IMR-90 (cell line): Measurements from ENCODE around the gene PRKAG3. TPM values are rescaled to one million over a fixed set of nuclear protein-coding genes. Genes with fewer than 3 reads are reported as not detected.

Source experiments
- ATAC-seq: fragments of 200-7000 bp; cut with Tn5 transposase; 2 replicates; pipeline ENCODE4 v1.9.1; 2020; ENCODE audit warnings: low read depth, mild to moderate bottlenecking, moderate library complexity
- BruUV-seq: library from RNA; stranded (reverse); fragments of 400-500 nt; replicated peaks from 2 replicates; lab custom pipeline; 2021; lab: Mats Ljungman, UMichigan
- CTCF ChIA-PET: fragments of 300-600 bp; formaldehyde crosslinking; extraction: SDS; loops from one replicate; lab custom pipeline; 2021; ENCODE audit warnings: antibody characterized with exemption; lab: Yijun Ruan, JAX
- POLR2A ChIA-PET: fragments of 300-600 bp; sonication (Branson Sonifier 250); formaldehyde crosslinking; loops from one replicate; lab custom pipeline; 2022; ENCODE audit warnings: antibody characterized with exemption; ENCODE audit not compliant: unreplicated experiment; lab: Charles Lee
- DNase-seq: peaks from one replicate; pipeline ENCODE4 v3.0.0; 2013
- H2AFZ ChIP-seq: replicated peaks from 2 replicates; pipeline ENCODE3; 2013; ENCODE audit warnings: low read length, mild to moderate bottlenecking; ENCODE audit not compliant: poor library complexity
- H2AK5ac ChIP-seq: 2 replicates; pipeline ENCODE4 v1.6.1; 2013; ENCODE audit warnings: low read depth, low read length, inconsistent platforms
- H2AK9ac ChIP-seq: replicated peaks from 2 replicates; pipeline ENCODE3; 2013; ENCODE audit warnings: mild to moderate bottlenecking, low read depth, low read length, moderate library complexity; ENCODE audit not compliant: poor library complexity
- H2BK120ac ChIP-seq: 2 replicates; pipeline ENCODE4 v1.6.1; 2013; ENCODE audit warnings: low read depth, low read length, inconsistent platforms
- H2BK15ac ChIP-seq: 3 replicates; pipeline ENCODE4 v1.6.1; 2013; ENCODE audit warnings: low read depth, low read length, inconsistent platforms
- H2BK20ac ChIP-seq: 2 replicates; pipeline ENCODE4 v1.6.1; 2013; ENCODE audit warnings: low read depth, mild to moderate bottlenecking, inconsistent platforms, low read length, moderate library complexity
- H2BK5ac ChIP-seq: 2 replicates; pipeline ENCODE4 v1.6.1; 2013; ENCODE audit warnings: mild to moderate bottlenecking, low read depth, low read length, inconsistent platforms; ENCODE audit not compliant: poor library complexity, severe bottlenecking
- H3K14ac ChIP-seq: replicated peaks from 2 replicates; pipeline ENCODE4 v1.6.1; 2013; ENCODE audit warnings: low read depth, low read length, inconsistent platforms
- H3K18ac ChIP-seq: 2 replicates; pipeline ENCODE4 v1.6.1; 2013; ENCODE audit warnings: low read depth, low read length, control low read depth
- H3K23ac ChIP-seq: 2 replicates; pipeline ENCODE4 v1.6.1; 2013; ENCODE audit warnings: low read depth, low read length, inconsistent platforms
- H3K27ac ChIP-seq: 2 replicates; pipeline ENCODE4 v1.5.1; 2013; ENCODE audit warnings: mild to moderate bottlenecking, control low read depth, low read length; ENCODE audit not compliant: insufficient read depth
- H3K27me3 ChIP-seq: 2 replicates; pipeline ENCODE4 v1.6.1; 2013; ENCODE audit warnings: low read length; ENCODE audit not compliant: control insufficient read depth, insufficient read depth
- H3K36me3 ChIP-seq: 2 replicates; pipeline ENCODE4 v1.6.1; 2013; ENCODE audit warnings: low read length, mixed read lengths; ENCODE audit not compliant: control insufficient read depth, insufficient read depth
- H3K4ac ChIP-seq: 2 replicates; pipeline ENCODE4 v1.6.1; 2013; ENCODE audit warnings: low read depth, low read length, inconsistent platforms
- H3K4me1 ChIP-seq: 2 replicates; pipeline ENCODE4 v1.6.1; 2013; ENCODE audit warnings: low read length, mixed read lengths; ENCODE audit not compliant: control insufficient read depth, insufficient read depth
- H3K4me2 ChIP-seq: 2 replicates; pipeline ENCODE4 v1.6.1; 2013; ENCODE audit warnings: low read depth, mild to moderate bottlenecking, control low read depth, low read length, moderate library complexity
- H3K4me3 ChIP-seq: 2 replicates; pipeline ENCODE4 v1.5.1; 2013; ENCODE audit warnings: low read depth, mild to moderate bottlenecking, control low read depth, low read length, moderate library complexity; ENCODE audit not compliant: insufficient read depth
- H3K56ac ChIP-seq: 2 replicates; pipeline ENCODE4 v1.6.1; 2013; ENCODE audit warnings: low read length, inconsistent platforms; ENCODE audit not compliant: insufficient read depth; ENCODE audit errors: extremely low read depth
- H3K79me1 ChIP-seq, 2 experiments: 2 replicates each; pipeline ENCODE4 v1.6.1; 2013; ENCODE audit warnings: low read length in 2 of 2, inconsistent platforms in 1 of 2, low read depth in 1 of 2
- H3K9ac ChIP-seq: 2 replicates; pipeline ENCODE4 v1.6.1; 2013; ENCODE audit warnings: low read depth, low read length, control low read depth
- H3K9me1 ChIP-seq: 2 replicates; pipeline ENCODE4 v1.6.1; 2013; ENCODE audit warnings: low read length, inconsistent platforms; ENCODE audit not compliant: insufficient read depth
- H3K9me3 ChIP-seq: 2 replicates; pipeline ENCODE4 v1.6.1; 2013; ENCODE audit warnings: low read length; ENCODE audit not compliant: control insufficient read depth, insufficient read depth
- H4K20me1 ChIP-seq: 2 replicates; pipeline ENCODE4 v1.6.1; 2013; ENCODE audit warnings: low read length, inconsistent platforms; ENCODE audit not compliant: insufficient read depth
- H4K5ac ChIP-seq: 2 replicates; pipeline ENCODE4 v1.6.1; 2013; ENCODE audit warnings: mild to moderate bottlenecking, low read depth, low read length, control low read depth
- H4K8ac ChIP-seq, 2 experiments: 2 replicates each; pipeline ENCODE4 v1.6.1; 2013; ENCODE audit warnings: low read depth in 2 of 2, low read length in 2 of 2, control low read depth in 1 of 2, inconsistent platforms in 1 of 2
- H4K91ac ChIP-seq: 2 replicates; pipeline ENCODE4 v1.6.1; 2013; ENCODE audit warnings: low read depth, low read length, inconsistent platforms; ENCODE audit not compliant: insufficient read depth
- MAFK ChIP-seq: IDR thresholded peaks from 2 replicates; pipeline ENCODE4 v1.6.1; 2012; ENCODE audit warnings: low read depth, low read length, improper control_type of control experiment
- MAZ ChIP-seq: IDR thresholded peaks from 2 replicates; pipeline ENCODE4 v1.6.1; 2012; ENCODE audit warnings: low read depth, mild to moderate bottlenecking, low read length, improper control_type of control experiment, moderate library complexity, borderline replicate concordance
- MXI1 ChIP-seq: IDR thresholded peaks from 2 replicates; pipeline ENCODE4 v1.6.1; 2012; ENCODE audit warnings: low read depth, mild to moderate bottlenecking, low read length, moderate library complexity, borderline replicate concordance
- POLR2A ChIP-seq: IDR thresholded peaks from 2 replicates; pipeline ENCODE4 v1.6.1; 2012; ENCODE audit warnings: mild to moderate bottlenecking, low read depth, low read length
- WGBS, 2 experiments: methylation state at CpG; one replicate each; pipeline versions ENCODE4 v1.1.5 to v1.1.7; 2013; ENCODE audit warnings: missing lambda C conversion rate in 2 of 2; ENCODE audit not compliant: insufficient read length in 1 of 2; ENCODE audit errors: extremely low coverage in 2 of 2; 5-methylcytosine and 5-hydroxymethylcytosine counted together
- dilution Hi-C: fragments of 300-500 bp; cut with HindIII; formaldehyde crosslinking; loops from one replicate; pipeline ENCODE4 v1.14.3; 2018; ENCODE audit warnings: low sequenced_read_pairs; ENCODE audit not compliant: unreplicated experiment
- in situ Hi-C: fragments of 300-500 bp; cut with MboI; formaldehyde crosslinking; loops from 3 replicates; pipeline ENCODE4 v1.14.3; 2019; ENCODE audit warnings: low sequenced_read_pairs, inconsistent platforms, mixed read lengths
- intact Hi-C: fragments of 100-400 bp; cut with micrococcal nuclease; formaldehyde crosslinking; loops from 2 replicates; pipeline ENCODE4 v1.10.0; 2022
- polyA plus RNA-seq, 3 experiments: library from polyadenylated mRNA; depleted of rRNA; stranded (reverse); fragments of >200 nt; gene quantifications; 2 replicates each; pipeline ENCODE4 v1.2.3, GENCODE V29; 2012; ENCODE audit warnings: low replicate concordance in 1 of 3
- total RNA-seq: library from RNA; depleted of rRNA; stranded (reverse); fragments of >200 nt; gene quantifications from 2 replicates; pipeline ENCODE4 v1.2.3, GENCODE V29; 2012
- TF ChIP-seq, protein P1 (sequence below): fragments of 150-350 bp; IDR thresholded peaks from 2 replicates; pipeline ENCODE4 v1.6.1; 2016; ENCODE audit warnings: low read depth, mild to moderate bottlenecking, low read length, moderate library complexity, borderline replicate concordance

The PRKAG3 gene
- total and polyA plus RNA-seq, 2 of the 4 experiments (the other 2 are of a cell fraction), result not detected

DNA sequence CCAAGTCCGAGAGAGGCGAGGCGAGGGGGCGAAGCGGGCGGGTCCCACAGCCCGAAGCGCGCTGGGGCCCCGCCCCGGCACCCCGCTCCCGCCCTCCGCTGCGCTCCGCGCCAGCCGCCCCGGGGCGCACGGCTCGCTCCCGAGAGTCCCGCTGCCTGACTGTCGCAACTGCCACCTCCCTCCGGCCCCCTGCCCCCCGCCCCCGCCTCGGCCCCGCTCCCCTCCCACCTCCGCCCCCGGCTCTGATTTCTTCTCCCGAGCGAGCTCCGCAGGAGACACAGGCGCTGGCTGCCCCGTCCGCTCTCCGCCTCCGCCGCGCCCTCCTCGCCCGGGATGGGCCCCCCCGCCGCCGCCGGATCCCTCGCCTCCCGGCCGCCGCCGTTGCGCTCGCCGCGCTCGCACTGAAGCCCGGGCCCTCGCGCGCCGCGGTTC lies 28.0 kb upstream of the PRKAG3 start, which contains the start of gene WNT6:
TSS of gene WNT6 (plus strand) at position 250 of the 432 bp plus-strand sequence. CDS start 233 bp downstream, outside the sequence.
- Histone ChIP-seq H3K4me3 (peak within 1 kb of the TSS; percentile 35), H2AK9ac (no peak within 1 kb of the TSS), H2BK120ac (no peak within 1 kb of the TSS), H3K36me3 (no peaks in the 10 kb centered on the region), H3K18ac (no peak within 1 kb of the TSS), H3K9me3 (peaks cover 4% of the 10 kb centered on the region; the same call in 1 of the 2 replicates), H4K5ac (no peak within 1 kb of the TSS), H3K79me1 (no peaks in the 10 kb centered on the region), H3K4ac (no peak within 1 kb of the TSS), H3K56ac (no peak within 1 kb of the TSS), H2AFZ (peak within 1 kb of the TSS; percentile 67), H2AK5ac (no peak within 1 kb of the TSS), H3K9me1 (no peaks in the 10 kb centered on the region), H3K9ac (no peak within 1 kb of the TSS), H2BK15ac (no peak within 1 kb of the TSS), H2BK5ac (no peak within 1 kb of the TSS), H4K8ac (no peak within 1 kb of the TSS), H2BK20ac (no peak within 1 kb of the TSS), H3K27ac (no peak within 1 kb of the TSS), H3K4me1 (peaks cover 5% of the 10 kb centered on the region; the same call in 1 of the 2 replicates), H3K14ac (no peak within 1 kb of the TSS), H3K27me3 (peaks cover 83% of the 10 kb centered on the region), H3K23ac (no peak within 1 kb of the TSS), H3K4me2 (peak within 1 kb of the TSS; percentile 20; the same call in 1 of the 2 replicates), H4K20me1 (no peaks in the 10 kb centered on the region; the same call in 1 of the 2 replicates), H4K91ac (no peak within 1 kb of the TSS)
- no TSS peak for BruUV-seq
- POLR2A ChIA-PET, result no interaction called here
- intact Hi-C loops (no loop called here), in situ Hi-C loops (no loop called here), dilution Hi-C loops (no loop called here)
- ATAC-seq (peak; percentile 19), DNase-seq (no peak)
- 0% methylated on average over 22 of the region's 64 CpGs; no CpG with 5 or more reads in 1 of the 2 experiments for whole genome bisulfite sequencing, 2 experiments
- TF ChIP-seq, protein P1, sequence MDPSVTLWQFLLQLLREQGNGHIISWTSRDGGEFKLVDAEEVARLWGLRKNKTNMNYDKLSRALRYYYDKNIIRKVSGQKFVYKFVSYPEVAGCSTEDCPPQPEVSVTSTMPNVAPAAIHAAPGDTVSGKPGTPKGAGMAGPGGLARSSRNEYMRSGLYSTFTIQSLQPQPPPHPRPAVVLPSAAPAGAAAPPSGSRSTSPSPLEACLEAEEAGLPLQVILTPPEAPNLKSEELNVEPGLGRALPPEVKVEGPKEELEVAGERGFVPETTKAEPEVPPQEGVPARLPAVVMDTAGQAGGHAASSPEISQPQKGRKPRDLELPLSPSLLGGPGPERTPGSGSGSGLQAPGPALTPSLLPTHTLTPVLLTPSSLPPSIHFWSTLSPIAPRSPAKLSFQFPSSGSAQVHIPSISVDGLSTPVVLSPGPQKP, result no peak
- no peak for TF ChIP-seq MXI1
- TF ChIP-seq MAFK, result no peak
- no peak for TF ChIP-seq MAZ
- TF ChIP-seq POLR2A, result no peak
- CTCF ChIA-PET, result no interaction called here
